Measurements from ENCODE around the gene TUBA1A. TPM values are rescaled to one million over a fixed set of nuclear protein-coding genes. Genes with fewer than 3 reads are reported as not detected.

TUBA1A gene
- total RNA-seq, 1 donor from 2014 or later = 883 TPM

GRCh38 chr12:49230805-49231194, 41.9 kb upstream of the TUBA1A start:
- Histone ChIP-seq H3K27me3 (ENCODE audit: control insufficient read depth, insufficient read depth, low read length) (no peaks in the 10 kb centered on the region), H3K36me3 (ENCODE audit: control insufficient read depth, insufficient read depth, low read length) (no peaks in the 10 kb centered on the region), H3K4me3 (ENCODE audit: low read depth, low read length) (no peak overlapping the region)
- no peak for DNase-seq (ENCODE audit: low read depth)
- TF ChIP-seq CTCF (IDR thresholded peaks at IDR 0.05; ENCODE audit: insufficient read depth, low read length, poor library complexity, severe bottlenecking) = no peak

- no peaks in the 10 kb centered on the region for H3K36me3 ChIP-seq (ENCODE audit: control insufficient read depth, insufficient read depth, low read length)
- no peak overlapping the region for H3K4me3 ChIP-seq (ENCODE audit: low read depth, low read length)
- no peak for DNase-seq (ENCODE audit: low read depth)
- no peak for TF ChIP-seq CTCF (IDR thresholded peaks at IDR 0.05; ENCODE audit: insufficient read depth, low read length, poor library complexity, severe bottlenecking)
- no peaks in the 10 kb centered on the region for H3K27me3 ChIP-seq (ENCODE audit: control insufficient read depth, insufficient read depth, low read length)
Measured at GRCh38 chr12:49230176-49230804, 41.4 kb upstream of the TUBA1A start.

- H3K27me3 ChIP-seq (ENCODE audit: control insufficient read depth, insufficient read depth, low read length) = no peaks in the 10 kb centered on the region
- no peak overlapping the region for H3K4me3 ChIP-seq (ENCODE audit: low read depth, low read length)
- no peaks in the 10 kb centered on the region for H3K36me3 ChIP-seq (ENCODE audit: control insufficient read depth, insufficient read depth, low read length)
- DNase-seq (ENCODE audit: low read depth) = no peak
- no peak for TF ChIP-seq CTCF (IDR thresholded peaks at IDR 0.05; ENCODE audit: insufficient read depth, low read length, poor library complexity, severe bottlenecking)
Measured at GRCh38 chr12:49228653-49229052, 39.8 kb upstream of the TUBA1A start.

GRCh38 chr12:49227713-49228112, 38.8 kb upstream of the TUBA1A start:
- no peak for DNase-seq (ENCODE audit: low read depth)
- H3K4me3 ChIP-seq (ENCODE audit: low read depth, low read length) = no peak overlapping the region
- no peak for TF ChIP-seq CTCF (IDR thresholded peaks at IDR 0.05; ENCODE audit: insufficient read depth, low read length, poor library complexity, severe bottlenecking)
- H3K36me3 ChIP-seq (ENCODE audit: control insufficient read depth, insufficient read depth, low read length) = no peaks in the 10 kb centered on the region
- H3K27me3 ChIP-seq (ENCODE audit: control insufficient read depth, insufficient read depth, low read length) = no peaks in the 10 kb centered on the region

- no peak for DNase-seq (ENCODE audit: low read depth)
- peak; percentile 2 for TF ChIP-seq CTCF (IDR thresholded peaks at IDR 0.05; ENCODE audit: insufficient read depth, low read length, poor library complexity, severe bottlenecking)
- H3K27me3 ChIP-seq (ENCODE audit: control insufficient read depth, insufficient read depth, low read length) = no peaks in the 10 kb centered on the region
- H3K36me3 ChIP-seq (ENCODE audit: control insufficient read depth, insufficient read depth, low read length) = no peaks in the 10 kb centered on the region
- no peak overlapping the region for H3K4me3 ChIP-seq (ENCODE audit: low read depth, low read length)
Measured at GRCh38 chr12:49225576-49226166, 36.8 kb upstream of the TUBA1A start.

Measured in kidney epithelial cell (primary cell).